Measurements from ENCODE around the gene DENND1A. TPM values are rescaled to one million over a fixed set of nuclear protein-coding genes. Genes with fewer than 3 reads are reported as not detected.

The DENND1A gene
- total RNA-seq, 1 donor from 2014 or later, result 48.1 TPM

DNA sequence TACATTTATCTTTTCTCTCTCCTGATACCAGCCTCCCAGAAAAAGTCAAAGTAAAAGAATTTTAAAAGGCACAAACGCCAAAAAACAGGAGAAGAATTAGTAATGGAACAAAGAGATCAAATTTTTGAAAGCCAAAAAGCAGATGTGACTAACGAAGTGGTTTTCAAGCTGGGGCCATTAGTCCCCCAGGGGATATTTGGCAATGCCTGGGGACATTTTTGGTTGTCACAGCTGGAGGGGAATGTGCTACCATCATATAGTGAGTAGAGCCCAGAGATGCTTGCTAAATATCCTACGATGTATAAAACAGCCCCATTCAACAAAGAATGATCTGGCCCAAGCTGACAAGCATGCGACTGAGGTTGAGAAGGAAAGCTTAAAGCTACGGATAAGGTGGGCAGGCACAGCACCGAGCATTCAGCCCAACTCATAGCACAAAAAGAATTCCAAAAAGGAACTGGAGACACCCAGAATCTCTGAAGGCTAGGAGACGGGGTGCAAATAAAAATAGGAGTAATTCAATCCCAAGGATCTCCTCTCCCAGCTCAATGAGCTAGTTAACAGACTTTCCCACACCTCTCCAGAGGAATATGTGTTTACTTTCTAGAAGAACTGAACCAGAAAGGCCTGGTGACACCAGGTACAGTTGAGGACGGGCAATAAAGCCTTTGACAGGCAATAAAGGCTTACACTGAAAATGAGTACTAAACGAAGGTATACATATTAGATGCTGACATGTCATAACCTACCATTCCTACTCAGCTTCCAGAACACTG is 269.0 kb downstream of the DENND1A start:
- H3K4me1 Mint-ChIP-seq, result peaks cover 9% of the 10 kb centered on the region
- TF ChIP-seq EZH2phosphoT487 (IDR thresholded peaks at IDR 0.05) (no peak), EZH2 (IDR thresholded peaks at IDR 0.05) (no peak)
- TF ChIP-seq, protein P1, sequence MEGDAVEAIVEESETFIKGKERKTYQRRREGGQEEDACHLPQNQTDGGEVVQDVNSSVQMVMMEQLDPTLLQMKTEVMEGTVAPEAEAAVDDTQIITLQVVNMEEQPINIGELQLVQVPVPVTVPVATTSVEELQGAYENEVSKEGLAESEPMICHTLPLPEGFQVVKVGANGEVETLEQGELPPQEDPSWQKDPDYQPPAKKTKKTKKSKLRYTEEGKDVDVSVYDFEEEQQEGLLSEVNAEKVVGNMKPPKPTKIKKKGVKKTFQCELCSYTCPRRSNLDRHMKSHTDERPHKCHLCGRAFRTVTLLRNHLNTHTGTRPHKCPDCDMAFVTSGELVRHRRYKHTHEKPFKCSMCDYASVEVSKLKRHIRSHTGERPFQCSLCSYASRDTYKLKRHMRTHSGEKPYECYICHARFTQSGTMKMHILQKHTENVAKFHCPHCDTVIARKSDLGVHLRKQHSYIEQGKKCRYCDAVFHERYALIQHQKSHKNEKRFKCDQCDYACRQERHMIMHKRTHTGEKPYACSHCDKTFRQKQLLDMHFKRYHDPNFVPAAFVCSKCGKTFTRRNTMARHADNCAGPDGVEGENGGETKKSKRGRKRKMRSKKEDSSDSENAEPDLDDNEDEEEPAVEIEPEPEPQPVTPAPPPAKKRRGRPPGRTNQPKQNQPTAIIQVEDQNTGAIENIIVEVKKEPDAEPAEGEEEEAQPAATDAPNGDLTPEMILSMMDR (IDR thresholded peaks at IDR 0.05), result no peak
- Histone ChIP-seq H4K20me1 (ENCODE audit: low read depth) (peaks cover 12% of the 10 kb centered on the region), H3K4me3 (no peak overlapping the region), H3K36me3 (peaks cover 19% of the 10 kb centered on the region), H3K4me1 (peaks cover 37% of the 10 kb centered on the region), H3K27ac (no peak overlapping the region), H3K9ac (no peak overlapping the region), H2AFZ (replicated peaks) (no peak overlapping the region), H3K27me3 (no peaks in the 10 kb centered on the region), H3K9me3 (ENCODE audit: low read depth) (peaks cover 13% of the 10 kb centered on the region), H3K79me2 (ENCODE audit: low read depth) (no peaks in the 10 kb centered on the region), H3F3A (ENCODE audit: low read depth) (no peaks in the 10 kb centered on the region), H3K4me2 (peak overlapping the region; percentile 41)
- no peak for DNase-seq (ENCODE audit: low spot score)
- H3K4me3 Mint-ChIP-seq, result no peak overlapping the region
- peaks cover 4% of the 10 kb centered on the region for H3K27me3 Mint-ChIP-seq (ENCODE audit: insufficient read depth, low read depth)
- H3K9me3 Mint-ChIP-seq, result peaks cover 26% of the 10 kb centered on the region
- no peak overlapping the region for H3K27ac Mint-ChIP-seq
- H3K36me3 Mint-ChIP-seq, result peaks cover 33% of the 10 kb centered on the region

DNA sequence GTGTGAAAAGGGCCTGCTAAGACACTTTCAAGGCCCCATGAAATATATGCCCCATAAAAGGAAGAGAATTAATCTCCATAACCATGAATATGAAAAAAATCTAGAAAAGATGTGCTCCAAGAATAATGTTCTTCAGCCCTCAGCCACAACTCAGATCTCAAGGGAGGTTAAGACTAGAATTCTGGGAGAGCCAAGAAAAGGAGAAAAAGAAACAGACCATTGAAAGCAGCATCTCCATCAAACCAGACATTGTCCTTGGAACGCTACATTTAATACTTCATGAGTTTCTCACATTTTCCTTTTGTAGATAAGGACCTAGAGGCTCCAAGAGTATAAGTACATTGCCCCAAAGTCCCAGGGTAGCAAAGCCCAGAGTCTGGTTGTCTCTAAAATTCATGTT is 270.6 kb downstream of the DENND1A start:
- TF ChIP-seq EZH2phosphoT487 (IDR thresholded peaks at IDR 0.05) (no peak), EZH2 (IDR thresholded peaks at IDR 0.05) (no peak)
- TF ChIP-seq, protein P1 (IDR thresholded peaks at IDR 0.05), result no peak
- H3K79me2 ChIP-seq (ENCODE audit: low read depth), result no peaks in the 10 kb centered on the region
- Mint-ChIP-seq H3K9me3 (peaks cover 22% of the 10 kb centered on the region), H3K27me3 (ENCODE audit: insufficient read depth, low read depth) (peaks cover 4% of the 10 kb centered on the region), H3K4me3 (no peak overlapping the region), H3K36me3 (peaks cover 23% of the 10 kb centered on the region), H3K4me1 (peaks cover 13% of the 10 kb centered on the region), H3K27ac (no peak overlapping the region)
- H3K27ac ChIP-seq, result no peak overlapping the region
- no peak overlapping the region for H3K4me2 ChIP-seq
- H4K20me1 ChIP-seq (ENCODE audit: low read depth), result peaks cover 12% of the 10 kb centered on the region
- no peak overlapping the region for H3K4me3 ChIP-seq
- no peak overlapping the region for H2AFZ ChIP-seq (replicated peaks)
- H3K9ac ChIP-seq, result no peak overlapping the region
- no peaks in the 10 kb centered on the region for H3F3A ChIP-seq (ENCODE audit: low read depth)
- peaks cover 37% of the 10 kb centered on the region for H3K4me1 ChIP-seq
- DNase-seq (ENCODE audit: low spot score), result no peak
- H3K36me3 ChIP-seq, result peaks cover 13% of the 10 kb centered on the region
- H3K27me3 ChIP-seq, result no peaks in the 10 kb centered on the region
- peaks cover 13% of the 10 kb centered on the region for H3K9me3 ChIP-seq (ENCODE audit: low read depth)

DNA sequence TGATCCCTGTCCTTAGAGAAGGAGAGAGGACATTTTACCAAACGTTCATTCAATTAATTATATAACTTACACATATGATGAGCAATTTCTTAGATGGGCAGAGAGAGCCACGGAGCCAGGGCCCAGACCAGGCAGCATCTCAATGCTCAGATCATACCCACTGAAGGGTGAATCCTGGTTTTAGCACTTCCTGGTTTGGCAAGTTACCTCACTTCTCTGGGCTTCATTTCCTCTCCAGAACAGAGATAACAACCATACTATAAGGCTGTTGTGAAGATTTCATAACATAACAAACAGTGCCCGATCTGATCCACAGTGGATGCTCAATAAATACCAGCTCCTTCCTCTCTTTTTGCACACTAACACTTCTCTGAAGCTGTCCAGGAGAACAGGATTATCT is 271.1 kb downstream of the DENND1A start:
- H3K36me3 Mint-ChIP-seq, result peaks cover 21% of the 10 kb centered on the region
- no peak overlapping the region for H3K4me3 Mint-ChIP-seq
- Histone ChIP-seq H3K9ac (no peak overlapping the region), H2AFZ (replicated peaks) (no peak overlapping the region), H3K4me1 (peaks cover 37% of the 10 kb centered on the region), H3K36me3 (peaks cover 11% of the 10 kb centered on the region), H3K27me3 (no peaks in the 10 kb centered on the region), H3K79me2 (ENCODE audit: low read depth) (no peaks in the 10 kb centered on the region), H3K9me3 (ENCODE audit: low read depth) (peaks cover 13% of the 10 kb centered on the region), H3F3A (ENCODE audit: low read depth) (no peaks in the 10 kb centered on the region), H4K20me1 (ENCODE audit: low read depth) (peaks cover 12% of the 10 kb centered on the region), H3K27ac (no peak overlapping the region), H3K4me2 (no peak overlapping the region), H3K4me3 (no peak overlapping the region)
- TF ChIP-seq, protein P1 (IDR thresholded peaks at IDR 0.05), result no peak
- TF ChIP-seq EZH2 (IDR thresholded peaks at IDR 0.05) (no peak), EZH2phosphoT487 (IDR thresholded peaks at IDR 0.05) (no peak)
- no peak for DNase-seq (ENCODE audit: low spot score)
- peaks cover 19% of the 10 kb centered on the region for H3K9me3 Mint-ChIP-seq
- no peak overlapping the region for H3K27ac Mint-ChIP-seq
- peaks cover 13% of the 10 kb centered on the region for H3K4me1 Mint-ChIP-seq
- peaks cover 4% of the 10 kb centered on the region for H3K27me3 Mint-ChIP-seq (ENCODE audit: insufficient read depth, low read depth)
